K562 (cell line): ENCODE results near the gene YJU2. TPM values are rescaled to one million over a fixed set of nuclear protein-coding genes. Genes with fewer than 3 reads are reported as not detected.

ENCODE experiments used
- ADNP ChIP-seq: fragments of 200-800 bp; sonication (Bioruptor generic); IDR thresholded peaks from 2 replicates; pipeline ENCODE4 v1.6.1; 2016; ENCODE audit warnings: missing genetic modification characterization, missing compliant biosample characterization
- BCOR ChIP-seq: fragments of 450-650 bp; IDR thresholded peaks from 2 replicates; pipeline ENCODE4 v1.6.1; 2016
- CBX1 ChIP-seq: sonication (generic); IDR thresholded peaks from 2 replicates; pipeline ENCODE4 v1.6.1; 2016; ENCODE audit warnings: antibody characterized with exemption, low read depth, mild to moderate bottlenecking
- CTCF ChIP-seq, 3 experiments: IDR thresholded peaks in 2 of 3; conservative IDR thresholded peaks in 1 of 3; 2 replicates each; pipeline ENCODE4 v1.5.1; 2011 to 2012; ENCODE audit warnings: low read length in 3 of 3, mild to moderate bottlenecking in 3 of 3, control low read depth in 2 of 3, improper control_type of control experiment in 1 of 3, inconsistent platforms in 1 of 3, low read depth in 1 of 3, mixed read lengths in 1 of 3, moderate library complexity in 1 of 3; ENCODE audit not compliant: insufficient read depth in 2 of 3
- FOSL1 ChIP-seq: fragments of 200-800 bp; sonication (Bioruptor generic); conservative IDR thresholded peaks from 2 replicates; pipeline ENCODE4 v1.6.1; 2016; ENCODE audit warnings: missing genetic modification characterization, missing compliant biosample characterization
- HNRNPK ChIP-seq: fragments of 200-400 bp; formaldehyde crosslinking; IDR thresholded peaks from one replicate; pipeline ENCODE4 v1.6.1; 2018; ENCODE audit warnings: mild to moderate bottlenecking, low read depth, low read length; ENCODE audit not compliant: poor library complexity, severe bottlenecking
- JUND ChIP-seq, 2 experiments: IDR thresholded peaks; 2 replicates in 1 of 2; 3 replicates in 1 of 2; pipeline ENCODE4 v1.6.1; 2011; ENCODE audit warnings: borderline replicate concordance in 2 of 2, low read depth in 2 of 2, low read length in 2 of 2, improper control_type of control experiment in 1 of 2, missing biosample characterization in 1 of 2, missing genetic modification characterization in 1 of 2, missing genetic modification reagents in 1 of 2
- KDM1A ChIP-seq, 2 experiments: fragments of 450-650 bp; IDR thresholded peaks; 2 replicates each; pipeline ENCODE4 v1.6.1; 2016; ENCODE audit warnings: mild to moderate bottlenecking in 2 of 2
- NR0B1 ChIP-seq: fragments of 450-650 bp; IDR thresholded peaks from one replicate; pipeline ENCODE4 v1.6.1; 2018; ENCODE audit warnings: mild to moderate bottlenecking, moderate library complexity; ENCODE audit not compliant: partially characterized antibody
- PTBP1 ChIP-seq: fragments of 200-400 bp; formaldehyde crosslinking; IDR thresholded peaks from 2 replicates; pipeline ENCODE4 v1.6.1; 2017; ENCODE audit warnings: low read depth, low read length
- RAD21 ChIP-seq, 2 experiments: fragments of 250-450 bp in 1 of 2; fragments of 450-650 bp in 1 of 2; sonication (Bioruptor Pico) in 1 of 2; formaldehyde crosslinking in 1 of 2; IDR thresholded peaks in 1 of 2; conservative IDR thresholded peaks in 1 of 2; 2 replicates each; pipeline versions ENCODE4 v1.4.0 to v1.8.0; 2020 to 2022; ENCODE audit warnings: mild to moderate bottlenecking in 2 of 2, moderate library complexity in 1 of 2
- RCOR1 ChIP-seq, 2 experiments: IDR thresholded peaks; 2 replicates each; pipeline ENCODE4 v1.6.1; 2012; ENCODE audit warnings: low read depth in 2 of 2, low read length in 2 of 2, borderline replicate concordance in 1 of 2, improper control_type of control experiment in 1 of 2
- ZBTB11 ChIP-seq, 3 experiments: fragments of 200-800 bp in 1 of 3; fragments of 250-450 bp in 1 of 3; fragments of 450-650 bp in 1 of 3; sonication (Bioruptor Pico) in 1 of 3; sonication (Bioruptor generic) in 1 of 3; formaldehyde crosslinking in 1 of 3; IDR thresholded peaks; 2 replicates each; pipeline versions ENCODE4 v1.6.1 to v1.8.0; 2016 to 2022; ENCODE audit warnings: mild to moderate bottlenecking in 2 of 3, missing genetic modification characterization in 2 of 3, missing compliant biosample characterization in 1 of 3, moderate library complexity in 1 of 3
- ZBTB33 ChIP-seq: sonication (generic); formaldehyde crosslinking; IDR thresholded peaks from 2 replicates; pipeline ENCODE4 v1.8.1; 2023; ENCODE audit warnings: mild to moderate bottlenecking, missing genetic modification reagents
- polyA plus RNA-seq, 8 experiments: library from polyadenylated mRNA; depleted of rRNA in 4 of 8; stranded (reverse) in 5 of 8; unstranded in 3 of 8; fragments of >200 nt; fragmentation: Nextera tagmentation in 2 of 8; fragmentation: Illumina TruSeq in 1 of 8; extraction: Ambion mirVana in 2 of 8; extraction: Trizol in 1 of 8; gene quantifications; 2 replicates each; pipeline versions ENCODE4 v1.2.1 to v1.2.3, GENCODE V29; 2011 to 2014; ENCODE audit warnings: inconsistent platforms in 1 of 8, missing spikeins in 1 of 8
- total RNA-seq, 7 experiments: library from RNA; depleted of rRNA in 6 of 7; stranded (reverse); fragments of >200 nt in 6 of 7; fragmentation: Illumina TruSeq in 2 of 7; extraction: Trizol in 2 of 7; gene quantifications; 2 replicates each; pipeline versions ENCODE4 v1.2.1 to v1.2.3, GENCODE V29; 2011 to 2021; ENCODE audit warnings: low replicate concordance in 1 of 7

The YJU2 gene
- total and polyA plus RNA-seq, 9 of the 15 experiments (the other 6 are each of a cell fraction or from before 2014, with no cell fraction given): 0.41 to 34.9 (median 19.3) TPM

- TF ChIP-seq ZBTB11 (CRISPR knock-in tag; IDR thresholded peaks at IDR 0.05): no peak
- TF ChIP-seq KDM1A (IDR thresholded peaks at IDR 0.05): peak; percentile 29 to 45; a peak in 1 of 4 replicates
- TF ChIP-seq JUND (IDR thresholded peaks at IDR 0.05; ENCODE audit: borderline replicate concordance, low read depth, low read length): 0 out of 2 replicates have a peak, but pooled peaks have one; percentile 2
- TF ChIP-seq JUND (tag; IDR thresholded peaks at IDR 0.05; ENCODE audit: borderline replicate concordance, low read depth, low read length): no peak
- peak; percentile 32; the same call in 1 of the 2 replicates for TF ChIP-seq FOSL1 (tag)
- no peak for TF ChIP-seq NR0B1
- 0 out of 4 replicates have a peak, but pooled peaks of 1 of the 2 experiments have one; percentile 6 for TF ChIP-seq RAD21 (CRISPR knock-in tag; conservative IDR thresholded peaks at IDR 0.05 in 1 of 2, IDR thresholded peaks at IDR 0.05 in 1 of 2)
- no peak for TF ChIP-seq HNRNPK
- TF ChIP-seq ZBTB33 (CRISPR knock-in tag): 0 out of 2 replicates have a peak, but pooled peaks have one; percentile 7
- peak; percentile 40; the same call in 1 of the 2 replicates for TF ChIP-seq PTBP1
- 0 out of 4 replicates have a peak, but pooled peaks of 1 of the 2 experiments have one; percentile 40 for TF ChIP-seq RCOR1 (IDR thresholded peaks at IDR 0.05; ENCODE audit: borderline replicate concordance in 1 of 2, low read depth in 2 of 2, low read length in 2 of 2)
- 0 out of 2 replicates have a peak, but pooled peaks have one; percentile 36 for TF ChIP-seq ADNP (tag)
- 0 out of 2 replicates have a peak, but pooled peaks have one; percentile 41 for TF ChIP-seq CBX1
- peak; percentile 20 to 35 (median 29); a peak in 2 of 6 replicates for TF ChIP-seq CTCF (IDR thresholded peaks at IDR 0.05 in 2 of 3, conservative IDR thresholded peaks at IDR 0.05 in 1 of 3; ENCODE audit: insufficient read depth in 2 of 3, low read depth in 1 of 3, low read length in 3 of 3)
- peak; percentile 65; the same call in 1 of the 2 replicates for TF ChIP-seq BCOR
These were observed 38.3 kb upstream of the YJU2 start (continued) for GRCh38 chr19:4208385-4209094.
